Neuronal stem cell (in vitro differentiated cells): Measurements from ENCODE around the gene FOXP1.

Source experiments
- DNase-seq: peaks from one replicate; pipeline ENCODE4 v3.0.0-alpha.2; 2013; ENCODE audit warnings: low spot score
- H2AFZ ChIP-seq: one replicate; pipeline ENCODE4 v1.6.1; 2013; ENCODE audit warnings: mild to moderate bottlenecking, low read length, inconsistent platforms
- H2AK5ac ChIP-seq: 2 replicates; pipeline ENCODE4 v1.6.1; 2013; ENCODE audit warnings: low read depth, mild to moderate bottlenecking, inconsistent platforms, low read length, moderate library complexity, mixed read lengths
- H2BK120ac ChIP-seq: 2 replicates; pipeline ENCODE4 v1.6.1; 2013; ENCODE audit warnings: low read depth, mild to moderate bottlenecking, inconsistent platforms, low read length, moderate library complexity, mixed read lengths
- H2BK12ac ChIP-seq: one replicate; pipeline ENCODE4 v1.6.1; 2013; ENCODE audit warnings: low read length, inconsistent platforms
- H2BK15ac ChIP-seq: 2 replicates; pipeline ENCODE4 v1.6.1; 2013; ENCODE audit warnings: mild to moderate bottlenecking, low read length, inconsistent platforms, mixed read lengths
- H2BK5ac ChIP-seq: one replicate; pipeline ENCODE4 v1.6.1; 2013; ENCODE audit warnings: inconsistent platforms, mild to moderate bottlenecking, low read length, moderate library complexity
- H3K14ac ChIP-seq: one replicate; pipeline ENCODE4 v1.6.1; 2013; ENCODE audit warnings: low read length, inconsistent platforms
- H3K18ac ChIP-seq: 2 replicates; pipeline ENCODE4 v1.6.1; 2013; ENCODE audit warnings: low read length, inconsistent platforms
- H3K23ac ChIP-seq: 2 replicates; pipeline ENCODE4 v1.6.1; 2013; ENCODE audit warnings: low read depth, mild to moderate bottlenecking, mixed read lengths, low read length, inconsistent platforms; ENCODE audit not compliant: poor library complexity
- H3K27ac ChIP-seq: replicated peaks from 3 replicates; pipeline ENCODE4 v1.5.1; 2013; ENCODE audit warnings: low read length, inconsistent platforms
- H3K27me3 ChIP-seq, 3 experiments: 2 replicates each; pipeline ENCODE4 v1.6.1; 2013; ENCODE audit warnings: low read length in 3 of 3, mild to moderate bottlenecking in 2 of 3, inconsistent platforms in 1 of 3, low read depth in 1 of 3, mixed read lengths in 1 of 3, moderate library complexity in 1 of 3; ENCODE audit not compliant: control insufficient read depth in 3 of 3, insufficient read depth in 3 of 3
- H3K36me3 ChIP-seq, 2 donors: replicated peaks in 1 of 2; 2 replicates each; pipeline ENCODE4 v1.6.1; 2013; ENCODE audit warnings: low read length in 2 of 2; ENCODE audit not compliant: control insufficient read depth in 2 of 2, insufficient read depth in 2 of 2
- H3K4ac ChIP-seq: 2 replicates; pipeline ENCODE4 v1.6.1; 2013; ENCODE audit warnings: inconsistent platforms, mild to moderate bottlenecking, low read length, moderate library complexity
- H3K4me1 ChIP-seq, 2 donors: 1 replicate in 1 of 2; 2 replicates in 1 of 2; pipeline ENCODE4 v1.6.1; 2013; ENCODE audit warnings: low read length in 2 of 2, low read depth in 1 of 2; ENCODE audit not compliant: control insufficient read depth in 2 of 2, insufficient read depth in 1 of 2
- H3K4me2 ChIP-seq: one replicate; pipeline ENCODE4 v1.6.1; 2013; ENCODE audit warnings: mild to moderate bottlenecking, low read length, inconsistent platforms; ENCODE audit not compliant: insufficient read depth, poor library complexity, severe bottlenecking
- H3K4me3 ChIP-seq, 2 donors: 2 replicates each; pipeline ENCODE4 v1.5.1; 2013; ENCODE audit warnings: low read length in 2 of 2, mild to moderate bottlenecking in 2 of 2, inconsistent platforms in 1 of 2, moderate library complexity in 1 of 2
- H3K79me1 ChIP-seq: one replicate; pipeline ENCODE4 v1.6.1; 2013; ENCODE audit warnings: low read depth, mild to moderate bottlenecking, inconsistent platforms, low read length, moderate library complexity
- H3K9ac ChIP-seq: one replicate; pipeline ENCODE4 v1.6.1; 2013; ENCODE audit warnings: mild to moderate bottlenecking, low read depth, low read length, inconsistent platforms; ENCODE audit not compliant: poor library complexity
- H3K9me3 ChIP-seq, 2 donors: replicated peaks in 1 of 2; 2 replicates each; pipeline versions ENCODE3 to v1.6.1; 2013; ENCODE audit warnings: low read length in 2 of 2, mild to moderate bottlenecking in 2 of 2, inconsistent platforms in 1 of 2, low read depth in 1 of 2, mixed read lengths in 1 of 2, moderate library complexity in 1 of 2; ENCODE audit not compliant: control insufficient read depth in 2 of 2, insufficient read depth in 1 of 2
- H4K8ac ChIP-seq: one replicate; pipeline ENCODE4 v1.6.1; 2013; ENCODE audit warnings: low read depth, mild to moderate bottlenecking, inconsistent platforms, low read length, moderate library complexity
- H4K91ac ChIP-seq: one replicate; pipeline ENCODE4 v1.6.1; 2013; ENCODE audit warnings: low read length, low read depth, mild to moderate bottlenecking, inconsistent platforms; ENCODE audit not compliant: poor library complexity
- WGBS, 2 donors: extraction: QIAGEN DNeasy Blood & Tissue Kit; methylation state at CpG; one replicate each; pipeline ENCODE4 v1.1.7; 2013; ENCODE audit warnings: missing lambda C conversion rate in 2 of 2, mixed read lengths in 1 of 2; ENCODE audit not compliant: insufficient read length in 2 of 2, insufficient replicate concordance in 1 of 2; ENCODE audit errors: extremely low coverage in 2 of 2; 5-methylcytosine and 5-hydroxymethylcytosine counted together

Gene FOXP1

DNA sequence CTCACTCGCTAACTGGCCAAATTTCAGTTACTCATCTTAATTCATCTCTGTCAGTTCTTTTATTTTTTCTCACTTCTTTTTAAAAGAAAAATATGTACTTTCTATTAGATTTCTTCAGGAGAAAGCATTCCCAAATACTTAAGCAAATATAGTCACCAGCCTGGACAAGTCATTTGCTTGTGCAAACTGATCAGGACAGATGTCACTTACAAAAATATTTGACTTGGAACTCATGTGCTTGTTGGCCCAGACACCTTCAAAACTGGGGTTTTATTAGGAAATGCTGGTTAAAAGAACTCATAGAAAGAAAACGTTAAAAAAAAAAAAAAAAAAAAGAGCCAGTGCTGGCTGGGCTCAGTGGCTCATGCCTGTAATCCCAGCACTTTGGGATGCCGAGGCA lies 31.3 kb upstream of the FOXP1 start:
- Histone ChIP-seq H3K14ac (no peak overlapping the region), H4K8ac (no peak overlapping the region), H3K9ac (no peak overlapping the region), H3K79me1 (peaks cover 1% of the 10 kb centered on the region), H2BK120ac (no peak overlapping the region), H2BK5ac (no peak overlapping the region), H3K4me2 (no peak overlapping the region), H2BK12ac (no peak overlapping the region), H3K4me1 (peaks cover 0 to 2% of the 10 kb centered on the region in 2 donors), H3K9me3 (no peaks in the 10 kb centered on the region), H4K91ac (no peak overlapping the region), H2AK5ac (no peak overlapping the region), H2BK15ac (no peak overlapping the region), H3K27ac (no peak overlapping the region), H3K36me3 (no peaks in the 10 kb centered on the region), H3K4me3 (no peak overlapping the region), H3K4ac (no peak overlapping the region), H3K27me3 (no peaks in the 10 kb centered on the region), H2AFZ (no peak overlapping the region), H3K18ac (no peak overlapping the region), H3K23ac (no peak overlapping the region)
- no CpG with 5 or more reads among the region's 3 CpGs for WGBS, 2 donors
- no peak for DNase-seq

GRCh38 chr3:71614426-71614825 lies 30.9 kb upstream of the FOXP1 start:
- Histone ChIP-seq H3K36me3 (no peaks in the 10 kb centered on the region), H3K4me1 (peaks cover 0 to 2% of the 10 kb centered on the region in 2 donors), H2BK15ac (no peak overlapping the region), H4K8ac (no peak overlapping the region), H3K27me3 (no peaks in the 10 kb centered on the region), H3K4ac (no peak overlapping the region), H3K14ac (no peak overlapping the region), H3K27ac (no peak overlapping the region), H2AFZ (no peak overlapping the region), H3K9me3 (no peaks in the 10 kb centered on the region), H4K91ac (no peak overlapping the region), H3K9ac (no peak overlapping the region), H3K4me2 (no peak overlapping the region), H2AK5ac (no peak overlapping the region), H3K79me1 (peaks cover 1% of the 10 kb centered on the region), H3K23ac (no peak overlapping the region), H3K4me3 (no peak overlapping the region), H2BK5ac (no peak overlapping the region), H2BK120ac (no peak overlapping the region), H2BK12ac (no peak overlapping the region), H3K18ac (no peak overlapping the region)
- no peak for DNase-seq
- WGBS, 2 donors: no CpG with 5 or more reads among the region's 5 CpGs

GRCh38 chr3:71611099-71611498 lies 27.6 kb upstream of the FOXP1 start:
- peaks cover 0 to 2% of the 10 kb centered on the region in 2 donors for H3K4me1 ChIP-seq
- H2AK5ac ChIP-seq: no peak overlapping the region
- H3K9ac ChIP-seq: no peak overlapping the region
- H3K36me3 ChIP-seq: no peaks in the 10 kb centered on the region
- no peak overlapping the region for H3K4ac ChIP-seq
- WGBS, 2 donors: no CpG with 5 or more reads among the region's 3 CpGs
- no peak overlapping the region for H2BK12ac ChIP-seq
- H3K79me1 ChIP-seq: peaks cover 1% of the 10 kb centered on the region
- DNase-seq: no peak
- H3K9me3 ChIP-seq: peaks cover 0 to 2% of the 10 kb centered on the region in 2 donors
- no peak overlapping the region for H3K4me3 ChIP-seq
- H3K23ac ChIP-seq: no peak overlapping the region
- no peak overlapping the region for H2BK120ac ChIP-seq
- no peak overlapping the region for H2BK5ac ChIP-seq
- H3K27ac ChIP-seq: no peak overlapping the region
- no peak overlapping the region for H4K8ac ChIP-seq
- no peak overlapping the region for H2AFZ ChIP-seq
- H3K4me2 ChIP-seq: no peak overlapping the region
- no peaks in the 10 kb centered on the region for H3K27me3 ChIP-seq
- no peak overlapping the region for H2BK15ac ChIP-seq
- H3K14ac ChIP-seq: no peak overlapping the region
- H3K18ac ChIP-seq: no peak overlapping the region
- H4K91ac ChIP-seq: no peak overlapping the region

GRCh38 chr3:71607364-71607763 lies 23.8 kb upstream of the FOXP1 start:
- no peak overlapping the region for H3K4me3 ChIP-seq
- no peak for DNase-seq
- H3K9ac ChIP-seq: no peak overlapping the region
- H3K9me3 ChIP-seq: peaks cover 0 to 2% of the 10 kb centered on the region in 2 donors
- no peak overlapping the region for H2AFZ ChIP-seq
- H2AK5ac ChIP-seq: no peak overlapping the region
- H3K18ac ChIP-seq: no peak overlapping the region
- no peaks in the 10 kb centered on the region for H3K36me3 ChIP-seq
- H4K8ac ChIP-seq: no peak overlapping the region
- no peak overlapping the region for H4K91ac ChIP-seq
- no peak overlapping the region for H3K27ac ChIP-seq
- H2BK15ac ChIP-seq: no peak overlapping the region
- H3K4me2 ChIP-seq: no peak overlapping the region
- H3K23ac ChIP-seq: no peak overlapping the region
- H2BK5ac ChIP-seq: no peak overlapping the region
- whole genome bisulfite sequencing, 2 donors: no CpG with 5 or more reads among the region's 2 CpGs
- peaks cover 0 to 4% (median 0%) of the 10 kb centered on the region in 3 experiments for H3K27me3 ChIP-seq
- H2BK120ac ChIP-seq: no peak overlapping the region
- H3K79me1 ChIP-seq: no peaks in the 10 kb centered on the region
- H3K4me1 ChIP-seq: no peaks in the 10 kb centered on the region
- no peak overlapping the region for H2BK12ac ChIP-seq
- H3K4ac ChIP-seq: no peak overlapping the region
- H3K14ac ChIP-seq: no peak overlapping the region
